NCI-H2029 treated with DMSO at 0.1 percent for 48 hours (cell line): ENCODE results near the gene RGL1.

Experiments used
- DNase-seq: peaks from one replicate; lab custom pipeline; 2025; lab: John Stamatoyannopoulos, UW

Gene RGL1

GRCh38 chr1:183957216-183957830, 152.4 kb downstream of the RGL1 start:
- DNase-seq, result no peak

GRCh38 chr1:183958958-183959357, 154.0 kb downstream of the RGL1 start:
- DNase-seq, result no peak

- no peak for DNase-seq
Measured at GRCh38 chr1:183961132-183961531, 156.2 kb downstream of the RGL1 start.

DNA sequence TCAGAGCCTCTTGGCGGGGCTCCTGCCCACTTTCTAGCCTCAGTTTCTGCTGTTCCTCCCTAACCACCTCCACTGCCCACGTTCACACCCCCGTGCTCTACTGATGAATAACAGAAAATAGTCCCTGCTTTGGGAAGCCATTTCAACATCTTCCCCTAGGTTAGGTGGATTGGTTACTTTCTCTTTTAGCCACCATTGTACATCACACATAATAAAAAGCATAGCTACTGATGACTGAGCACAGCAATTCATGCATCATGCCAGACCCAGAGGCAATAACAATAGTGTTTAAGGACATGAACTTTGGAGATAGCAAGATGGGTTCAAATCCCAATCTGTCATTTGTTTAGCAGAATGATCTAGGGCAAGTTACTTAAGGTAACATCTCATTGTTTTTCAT, 158.0 kb downstream of the RGL1 start:
- DNase-seq, result no peak

DNA sequence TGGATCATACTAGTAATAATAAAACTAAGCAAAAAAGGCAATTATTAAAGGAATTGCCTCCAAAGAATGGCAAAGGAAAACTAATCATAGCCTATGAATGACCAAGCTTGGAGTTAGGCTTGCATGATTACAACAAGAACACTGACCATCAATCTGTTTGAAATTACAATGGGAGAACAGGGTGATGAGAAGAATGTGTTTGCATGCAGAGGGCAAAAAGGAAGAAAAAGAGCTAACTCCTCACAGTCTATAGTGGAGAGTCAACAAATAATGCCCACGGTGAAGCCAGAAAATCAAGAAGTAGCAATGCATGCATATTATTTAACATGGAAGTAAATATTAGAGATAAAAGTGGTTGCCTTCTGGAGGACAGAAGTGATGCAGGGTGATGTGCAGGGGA, 160.8 kb downstream of the RGL1 start:
- no peak for DNase-seq

DNA sequence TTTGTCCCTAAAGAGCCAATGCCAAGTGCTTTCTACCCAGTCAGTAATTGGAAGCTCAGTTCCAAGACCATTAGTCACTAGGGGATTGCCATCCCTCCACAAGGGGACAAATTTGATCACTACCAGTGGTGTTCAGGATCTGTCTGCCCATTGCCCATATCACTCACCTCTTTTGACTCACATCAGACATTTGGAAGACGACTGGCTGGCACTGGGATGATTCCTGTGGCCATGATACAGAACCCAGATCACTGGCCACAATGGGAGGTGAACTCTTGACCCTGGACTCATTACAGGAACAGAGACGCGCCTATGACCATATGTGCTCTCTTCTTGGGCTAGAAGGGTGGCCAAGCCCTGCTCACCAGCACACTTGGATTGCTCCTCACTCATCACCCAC, 161.6 kb downstream of the RGL1 start:
- no peak for DNase-seq

- no peak for DNase-seq
Measured at GRCh38 chr1:183967914-183968313, 163.0 kb downstream of the RGL1 start.

GRCh38 chr1:183968386-183968785, 163.5 kb downstream of the RGL1 start:
- no peak for DNase-seq

DNA sequence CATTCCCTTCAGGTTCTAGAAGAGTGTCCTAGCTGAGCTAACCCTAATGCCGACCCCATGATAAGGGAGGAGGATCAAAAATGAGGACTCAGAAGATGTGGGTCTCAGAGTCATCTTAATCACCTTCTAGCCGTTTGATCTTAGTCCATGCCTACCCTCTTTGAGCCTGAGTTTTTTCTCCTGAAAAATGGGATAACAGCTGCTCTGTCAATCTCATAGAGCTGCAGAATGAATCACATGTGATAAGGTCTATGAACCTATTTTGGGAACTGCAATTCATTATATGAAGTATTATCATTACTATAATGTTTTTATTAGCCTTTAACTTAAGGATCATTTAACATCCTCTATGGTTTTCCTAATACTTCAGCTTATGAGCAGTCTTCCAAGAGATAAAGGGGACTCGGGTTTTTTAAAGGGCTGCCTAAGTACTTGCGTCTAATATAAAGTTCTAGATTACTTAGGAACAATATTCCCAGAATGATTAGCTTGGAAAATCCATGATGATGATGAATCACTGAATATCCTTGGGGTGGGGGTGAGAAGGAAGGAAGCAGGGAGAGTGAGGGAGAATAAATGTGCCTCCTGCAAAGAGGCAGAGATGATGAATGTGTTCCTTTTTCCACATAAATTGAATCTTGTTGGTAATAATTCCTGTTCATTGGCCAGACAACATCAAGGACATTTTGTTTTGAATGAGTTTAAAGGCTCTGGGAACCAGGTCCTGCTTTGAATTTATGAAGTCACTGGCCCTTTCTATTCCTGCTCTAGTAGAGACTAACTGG, 165.8 kb downstream of the RGL1 start:
- no peak for DNase-seq

GRCh38 chr1:183975651-183976050, 170.7 kb downstream of the RGL1 start:
- DNase-seq, result no peak

DNA sequence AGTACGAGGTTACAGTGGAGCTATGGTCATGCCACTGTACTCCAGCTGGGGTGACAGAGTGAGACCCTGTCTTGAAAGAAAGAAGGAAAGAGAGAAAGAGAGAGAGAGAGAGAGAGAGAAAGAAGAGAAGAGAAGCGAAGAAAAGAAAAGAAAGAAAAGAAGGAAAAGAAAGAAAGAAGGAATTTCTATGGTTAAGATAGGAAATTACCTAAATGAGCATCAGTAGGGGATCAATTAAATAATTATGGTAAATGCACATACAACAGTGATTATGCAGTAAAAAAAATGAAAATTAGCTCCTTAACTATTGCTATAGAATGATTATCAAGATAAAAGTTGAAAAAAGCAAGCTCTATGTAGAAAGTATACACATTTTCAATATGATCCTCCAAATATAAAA, 172.8 kb downstream of the RGL1 start:
- DNase-seq, result no peak
